ENCODE data around the gene DNASE1L3.

DNA sequence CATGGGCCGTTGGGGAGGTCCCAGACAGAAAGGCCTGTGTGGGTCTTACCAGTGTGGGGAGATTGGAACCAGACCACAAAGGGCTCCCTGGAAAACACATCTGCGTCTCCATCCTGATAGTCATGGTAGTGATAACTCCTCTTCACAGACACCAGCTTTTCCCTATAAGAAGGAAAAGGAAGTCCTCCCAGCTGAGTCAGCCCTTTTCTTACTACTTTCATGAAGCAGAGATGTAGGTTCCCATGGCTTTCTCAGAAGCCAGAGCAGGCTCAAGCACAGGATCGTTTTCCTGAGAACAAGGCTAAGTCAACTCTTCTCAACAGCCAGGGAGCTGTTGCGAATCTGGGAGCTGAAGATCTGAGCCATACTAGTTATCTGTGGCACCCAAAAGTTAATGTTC is 6.1 kb downstream of the DNASE1L3 start:
- TF ChIP-seq, protein P1, sequence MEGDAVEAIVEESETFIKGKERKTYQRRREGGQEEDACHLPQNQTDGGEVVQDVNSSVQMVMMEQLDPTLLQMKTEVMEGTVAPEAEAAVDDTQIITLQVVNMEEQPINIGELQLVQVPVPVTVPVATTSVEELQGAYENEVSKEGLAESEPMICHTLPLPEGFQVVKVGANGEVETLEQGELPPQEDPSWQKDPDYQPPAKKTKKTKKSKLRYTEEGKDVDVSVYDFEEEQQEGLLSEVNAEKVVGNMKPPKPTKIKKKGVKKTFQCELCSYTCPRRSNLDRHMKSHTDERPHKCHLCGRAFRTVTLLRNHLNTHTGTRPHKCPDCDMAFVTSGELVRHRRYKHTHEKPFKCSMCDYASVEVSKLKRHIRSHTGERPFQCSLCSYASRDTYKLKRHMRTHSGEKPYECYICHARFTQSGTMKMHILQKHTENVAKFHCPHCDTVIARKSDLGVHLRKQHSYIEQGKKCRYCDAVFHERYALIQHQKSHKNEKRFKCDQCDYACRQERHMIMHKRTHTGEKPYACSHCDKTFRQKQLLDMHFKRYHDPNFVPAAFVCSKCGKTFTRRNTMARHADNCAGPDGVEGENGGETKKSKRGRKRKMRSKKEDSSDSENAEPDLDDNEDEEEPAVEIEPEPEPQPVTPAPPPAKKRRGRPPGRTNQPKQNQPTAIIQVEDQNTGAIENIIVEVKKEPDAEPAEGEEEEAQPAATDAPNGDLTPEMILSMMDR (IDR thresholded peaks at IDR 0.05) = no peak
- no peak for TF ChIP-seq POLR2AphosphoS5 (IDR thresholded peaks at IDR 0.05)

Data from prostate gland (tissue), 2 donors.